Tibial nerve (tissue), 4 donors: ENCODE data around the gene WNT4. TPM values are rescaled to one million over a fixed set of nuclear protein-coding genes. Genes with fewer than 3 reads are reported as not detected.

Source experiments
- DNase-seq, 2 donors: peaks; one replicate each; pipeline ENCODE4 v3.0.0-alpha.2; 2019; ENCODE audit warnings: low spot score in 2 of 2
- H3K27ac ChIP-seq, 4 donors: fragments of 200-600 bp; sonication (generic) in 3 of 4; one replicate each; pipeline ENCODE4 v1.5.1; 2017 to 2019; ENCODE audit warnings: mild to moderate bottlenecking in 1 of 4
- H3K27me3 ChIP-seq, 2 donors: fragments of 200-600 bp; sonication (generic) in 1 of 2; one replicate each; pipeline versions ENCODE4 v1.5.1 to v1.6.0; 2017 to 2019
- H3K36me3 ChIP-seq, 3 donors: fragments of 200-600 bp; sonication (generic); one replicate each; pipeline ENCODE4 v1.5.1; 2018 to 2019
- H3K4me1 ChIP-seq, 4 donors: fragments of 200-600 bp; sonication (generic) in 3 of 4; one replicate each; pipeline ENCODE4 v1.5.1; 2017 to 2019
- H3K4me3 ChIP-seq, 4 donors: fragments of 200-600 bp; sonication (generic) in 3 of 4; one replicate each; pipeline ENCODE4 v1.5.1; 2017 to 2019; ENCODE audit warnings: mild to moderate bottlenecking in 1 of 4, moderate library complexity in 1 of 4
- H3K9me3 ChIP-seq, 4 donors: fragments of 200-600 bp; sonication (generic) in 3 of 4; one replicate each; pipeline ENCODE4 v1.5.1; 2017 to 2019
- CTCF ChIP-seq, 5 experiments: fragments of 200-600 bp in 3 of 5; fragments of 450-650 bp in 2 of 5; sonication (generic) in 3 of 5; IDR thresholded peaks; one replicate each; pipeline ENCODE4 v1.5.1; 2016 to 2019; ENCODE audit warnings: antibody characterized with exemption in 5 of 5, mild to moderate bottlenecking in 3 of 5, moderate library complexity in 2 of 5
- EP300 ChIP-seq, 2 donors: sonication (generic); formaldehyde crosslinking; IDR thresholded peaks; one replicate each; pipeline ENCODE4 v1.6.1; 2017; ENCODE audit warnings: antibody characterized with exemption in 2 of 2, mild to moderate bottlenecking in 1 of 2
- POLR2A ChIP-seq, 2 donors: fragments of 450-650 bp; IDR thresholded peaks; one replicate each; pipeline ENCODE4 v1.6.1; 2017; ENCODE audit warnings: antibody characterized with exemption in 2 of 2, mild to moderate bottlenecking in 2 of 2, moderate library complexity in 2 of 2
- WGBS, 2 donors: methylation state at CpG; one replicate each; pipeline ENCODE4 v1.1.5; 2018; 5-methylcytosine and 5-hydroxymethylcytosine counted together
- total RNA-seq, 4 donors: library from RNA; depleted of rRNA; stranded (reverse); fragments of >200 nt; gene quantifications; one replicate each; pipeline ENCODE4 v1.1.0, GENCODE V29; 2016

WNT4 gene
- total RNA-seq, 4 donors from 2014 or later, result under 0.01 to 0.63 (median 0.20) TPM; not detected in 1

- DNase-seq, result no peak
- peaks cover 0 to 97% (median 32%) of the 10 kb centered on the region in 4 donors for H3K4me1 ChIP-seq
- no peak overlapping the region for H3K27ac ChIP-seq
- TF ChIP-seq EP300 (IDR thresholded peaks at IDR 0.05) (no peak), CTCF (IDR thresholded peaks at IDR 0.05) (no peak), POLR2A (IDR thresholded peaks at IDR 0.05) (no peak)
- no peaks in the 10 kb centered on the region for H3K9me3 ChIP-seq
- WGBS, 2 donors, result 86 to 90% methylated on average over 3 of the region's 3 CpGs
- no peak overlapping the region for H3K4me3 ChIP-seq
- H3K36me3 ChIP-seq, result peaks cover 0 to 31% (median 0%) of the 10 kb centered on the region in 3 donors
- H3K27me3 ChIP-seq, result no peaks in the 10 kb centered on the region
These were observed 66.6 kb downstream of the WNT4 start for GRCh38 chr1:22076346-22076745.

- H3K27me3 ChIP-seq, result no peaks in the 10 kb centered on the region
- no peaks in the 10 kb centered on the region for H3K9me3 ChIP-seq
- H3K36me3 ChIP-seq, result peaks cover 0 to 25% (median 0%) of the 10 kb centered on the region in 3 donors
- WGBS, 2 donors, result 37 to 49% methylated on average over 2 of the region's 2 CpGs
- peaks cover 0 to 90% (median 32%) of the 10 kb centered on the region in 4 donors for H3K4me1 ChIP-seq
- H3K4me3 ChIP-seq, result no peak overlapping the region
- H3K27ac ChIP-seq, result no peak overlapping the region
- no peak for DNase-seq
- TF ChIP-seq CTCF (IDR thresholded peaks at IDR 0.05) (no peak), POLR2A (IDR thresholded peaks at IDR 0.05) (no peak), EP300 (IDR thresholded peaks at IDR 0.05) (no peak)
These were observed 67.2 kb downstream of the WNT4 start for GRCh38 chr1:22075718-22076117.

DNA sequence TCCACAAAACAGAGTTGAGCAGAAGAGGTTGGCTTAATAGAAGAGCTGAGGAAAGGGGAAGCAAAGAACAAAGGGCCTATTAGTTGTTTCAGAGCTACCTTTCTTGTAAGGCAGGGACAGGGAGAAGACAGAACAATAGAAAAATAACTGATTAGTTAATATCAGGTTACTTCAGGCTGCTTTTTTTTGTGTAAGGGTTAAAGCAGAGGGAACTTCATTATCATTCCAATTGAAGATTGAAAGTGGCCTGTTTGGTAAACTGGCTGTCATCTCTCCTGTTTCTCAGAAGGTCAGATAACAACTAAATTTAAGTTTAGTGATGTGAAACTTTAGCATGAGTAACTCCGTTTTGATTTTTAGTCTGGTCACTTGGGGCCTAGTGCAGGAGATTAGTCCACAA, 68.1 kb downstream of the WNT4 start:
- WGBS, 2 donors, result 12 to 25% methylated on average over 1 of the region's 1 CpG
- Histone ChIP-seq H3K4me3 (no peak overlapping the region), H3K4me1 (peaks cover 0 to 85% (median 32%) of the 10 kb centered on the region in 4 donors), H3K9me3 (no peaks in the 10 kb centered on the region), H3K36me3 (peaks cover 0 to 18% (median 0%) of the 10 kb centered on the region in 3 donors), H3K27me3 (no peaks in the 10 kb centered on the region), H3K27ac (no peak overlapping the region)
- no peak for TF ChIP-seq CTCF (IDR thresholded peaks at IDR 0.05)
- TF ChIP-seq EP300 (IDR thresholded peaks at IDR 0.05), result no peak
- TF ChIP-seq POLR2A (IDR thresholded peaks at IDR 0.05), result no peak
- no peak for DNase-seq

- Histone ChIP-seq H3K9me3 (no peaks in the 10 kb centered on the region), H3K36me3 (peaks cover 0 to 7% (median 0%) of the 10 kb centered on the region in 3 donors), H3K27me3 (no peaks in the 10 kb centered on the region), H3K4me3 (no peak overlapping the region), H3K27ac (no peak overlapping the region), H3K4me1 (peaks cover 0 to 84% (median 38%) of the 10 kb centered on the region in 4 donors)
- no peak for DNase-seq
- 70 to 77% methylated on average over 2 of the region's 2 CpGs for WGBS, 2 donors
- TF ChIP-seq POLR2A (IDR thresholded peaks at IDR 0.05) (no peak), EP300 (IDR thresholded peaks at IDR 0.05) (no peak), CTCF (IDR thresholded peaks at IDR 0.05) (no peak)
These were observed 71.4 kb downstream of the WNT4 start for GRCh38 chr1:22071511-22071910.

Other genes starting within 250 kb of the WNT4 start
- 100 to 1,000 TPM; 292 to 486 (median 404) TPM for gene HSPG2, start 205.8 kb downstream of the WNT4 start, total RNA-seq
- 10 to 100 TPM in 1 of 4 donors, 1 to 10 TPM in 2, under 1 TPM in 1; 0.66 to 47.7 (median 2.2) TPM for gene CELA3B, start 166.1 kb downstream of the WNT4 start, total RNA-seq
- 10 to 100 TPM in 1 of 4 donors, 1 to 10 TPM in 3; 4.0 to 60.6 (median 6.0) TPM for gene CELA3A, start 141.4 kb downstream of the WNT4 start, total RNA-seq
- 100 to 1,000 TPM; 120 to 187 (median 171) TPM for gene CDC42, start 90.4 kb downstream of the WNT4 start, total RNA-seq